K562 (cell line): Measurements from ENCODE around the gene PTAR1. TPM values are rescaled to one million over a fixed set of nuclear protein-coding genes. Genes with fewer than 3 reads are reported as not detected.

Experiments used
- BMI1 ChIP-seq: fragments of 150-350 bp; IDR thresholded peaks from 2 replicates; pipeline ENCODE4 v1.6.1; 2014; ENCODE audit warnings: low read length
- CCAR2 ChIP-seq: fragments of 200-400 bp; formaldehyde crosslinking; IDR thresholded peaks from 2 replicates; pipeline ENCODE4 v1.6.1; 2017; ENCODE audit warnings: mild to moderate bottlenecking, low read depth, low read length
- CHD2 ChIP-seq: IDR thresholded peaks from 2 replicates; pipeline ENCODE4 v1.6.1; 2011; ENCODE audit warnings: low read depth, low read length
- CREM ChIP-seq: IDR thresholded peaks from 2 replicates; pipeline ENCODE4 v1.6.1; 2014; ENCODE audit warnings: antibody characterized with exemption, low read depth
- EGR1 ChIP-seq: fragments of 450-650 bp; conservative IDR thresholded peaks from 2 replicates; pipeline ENCODE4 v1.6.1; 2017; ENCODE audit warnings: mild to moderate bottlenecking
- ETV5 ChIP-seq: sonication (generic); formaldehyde crosslinking; IDR thresholded peaks from 2 replicates; pipeline ENCODE4 v1.4.0; 2020; ENCODE audit warnings: low read depth, mild to moderate bottlenecking, missing genetic modification reagents
- FOXK2 ChIP-seq, 2 experiments: fragments of 450-650 bp; IDR thresholded peaks in 1 of 2; conservative IDR thresholded peaks in 1 of 2; 2 replicates each; pipeline ENCODE4 v1.6.1; 2016; ENCODE audit warnings: low read depth in 2 of 2, mild to moderate bottlenecking in 1 of 2
- HNRNPLL ChIP-seq: fragments of 200-400 bp; formaldehyde crosslinking; IDR thresholded peaks from 2 replicates; pipeline ENCODE4 v1.6.1; 2017; ENCODE audit warnings: low read length, low read depth, mild to moderate bottlenecking; ENCODE audit not compliant: poor library complexity, severe bottlenecking
- IRF9 ChIP-seq: fragments of 450-650 bp; IDR thresholded peaks from 2 replicates; pipeline ENCODE4 v1.6.1; 2016; ENCODE audit warnings: missing biosample characterization, missing genetic modification characterization
- KDM1A ChIP-seq, 2 experiments: fragments of 450-650 bp; IDR thresholded peaks; 2 replicates each; pipeline ENCODE4 v1.6.1; 2016; ENCODE audit warnings: mild to moderate bottlenecking in 2 of 2
- KDM4B ChIP-seq, 2 experiments: fragments of 450-650 bp in 1 of 2; sonication (generic) in 1 of 2; IDR thresholded peaks; 2 replicates each; pipeline ENCODE4 v1.6.1; 2016 to 2017; ENCODE audit warnings: borderline replicate concordance in 2 of 2, antibody characterized with exemption in 1 of 2, low read depth in 1 of 2, mild to moderate bottlenecking in 1 of 2
- LARP7 ChIP-seq: fragments of 450-650 bp; IDR thresholded peaks from 2 replicates; pipeline ENCODE4 v1.6.1; 2016
- MITF ChIP-seq: IDR thresholded peaks from 2 replicates; pipeline ENCODE4 v1.6.1; 2014; ENCODE audit warnings: antibody characterized with exemption
- NRF1 ChIP-seq, 2 experiments: fragments of 450-650 bp; IDR thresholded peaks in 1 of 2; conservative IDR thresholded peaks in 1 of 2; 2 replicates each; pipeline ENCODE4 v1.6.1; 2014; ENCODE audit warnings: mild to moderate bottlenecking in 2 of 2
- PHF20 ChIP-seq: fragments of 450-650 bp; IDR thresholded peaks from 2 replicates; pipeline ENCODE4 v1.6.1; 2018; ENCODE audit not compliant: partially characterized antibody
- PML ChIP-seq: IDR thresholded peaks from 2 replicates; pipeline ENCODE4 v1.6.1; 2012; ENCODE audit warnings: low read length, inconsistent platforms
- PTBP1 ChIP-seq: fragments of 200-400 bp; formaldehyde crosslinking; IDR thresholded peaks from 2 replicates; pipeline ENCODE4 v1.6.1; 2017; ENCODE audit warnings: low read depth, low read length
- RAD21 ChIP-seq, 2 experiments: fragments of 250-450 bp in 1 of 2; fragments of 450-650 bp in 1 of 2; sonication (Bioruptor Pico) in 1 of 2; formaldehyde crosslinking in 1 of 2; IDR thresholded peaks in 1 of 2; conservative IDR thresholded peaks in 1 of 2; 2 replicates each; pipeline versions ENCODE4 v1.4.0 to v1.8.0; 2020 to 2022; ENCODE audit warnings: mild to moderate bottlenecking in 2 of 2, moderate library complexity in 1 of 2
- RBM17 ChIP-seq: fragments of 200-400 bp; formaldehyde crosslinking; IDR thresholded peaks from 2 replicates; pipeline ENCODE4 v1.6.1; 2017; ENCODE audit warnings: low read depth, mild to moderate bottlenecking, low read length, borderline replicate concordance
- SMAD4 ChIP-seq: fragments of 250-450 bp; sonication (Bioruptor Pico); conservative IDR thresholded peaks from 2 replicates; pipeline ENCODE4 v1.8.0; 2021; ENCODE audit warnings: inconsistent platforms, mild to moderate bottlenecking, moderate library complexity
- SMARCA4 ChIP-seq: fragments of 450-650 bp; IDR thresholded peaks from 2 replicates; pipeline ENCODE4 v1.6.1; 2016
- SRSF9 ChIP-seq: fragments of 200-400 bp; formaldehyde crosslinking; IDR thresholded peaks from 2 replicates; pipeline ENCODE4 v1.6.1; 2017; ENCODE audit warnings: low read depth, low read length, borderline replicate concordance
- TBP ChIP-seq: optimal IDR thresholded peaks from 2 replicates; pipeline ENCODE3; 2011; ENCODE audit warnings: low read depth, low read length, improper control_type of control experiment
- ZBTB5 ChIP-seq: fragments of 450-650 bp; IDR thresholded peaks from 2 replicates; pipeline ENCODE4 v1.6.1; 2017; ENCODE audit warnings: antibody characterized with exemption
- ZNF140 ChIP-seq: fragments of 250-450 bp; sonication (Bioruptor Pico); IDR thresholded peaks from 2 replicates; pipeline ENCODE4 v1.8.0; 2021; ENCODE audit warnings: moderate library complexity, mild to moderate bottlenecking, inconsistent platforms
- ZNF778 ChIP-seq: fragments of 450-650 bp; formaldehyde crosslinking; IDR thresholded peaks from 2 replicates; pipeline ENCODE4 v1.4.0; 2020; ENCODE audit warnings: mild to moderate bottlenecking, moderate library complexity
- polyA plus RNA-seq, 8 experiments: library from polyadenylated mRNA; depleted of rRNA in 4 of 8; stranded (reverse) in 5 of 8; unstranded in 3 of 8; fragments of >200 nt; fragmentation: Nextera tagmentation in 2 of 8; fragmentation: Illumina TruSeq in 1 of 8; extraction: Ambion mirVana in 2 of 8; extraction: Trizol in 1 of 8; gene quantifications; 2 replicates each; pipeline versions ENCODE4 v1.2.1 to v1.2.3, GENCODE V29; 2011 to 2014; ENCODE audit warnings: inconsistent platforms in 1 of 8, missing spikeins in 1 of 8
- total RNA-seq, 7 experiments: library from RNA; depleted of rRNA in 6 of 7; stranded (reverse); fragments of >200 nt in 6 of 7; fragmentation: Illumina TruSeq in 2 of 7; extraction: Trizol in 2 of 7; gene quantifications; 2 replicates each; pipeline versions ENCODE4 v1.2.1 to v1.2.3, GENCODE V29; 2011 to 2021; ENCODE audit warnings: low replicate concordance in 1 of 7

Gene PTAR1
- total and polyA plus RNA-seq, 9 of the 15 experiments (the other 6 are each of a cell fraction or from before 2014, with no cell fraction given) = 10.1 to 48.0 (median 28.0) TPM

GRCh38 chr9:69759421-69760277, at the start of gene PTAR1 (continued):
- no peak for TF ChIP-seq RBM17
- TF ChIP-seq CREM = 0 out of 2 replicates have a peak, but pooled peaks have one; percentile 20
- peak in 1 of 2 experiments; percentile 54; a peak in 2 of 4 replicates for TF ChIP-seq NRF1 (conservative IDR thresholded peaks at IDR 0.05 in 1 of 2, IDR thresholded peaks at IDR 0.05 in 1 of 2)
- no peak for TF ChIP-seq KDM1A (IDR thresholded peaks at IDR 0.05)
- TF ChIP-seq PHF20 = no peak
- TF ChIP-seq PTBP1 = no peak
- TF ChIP-seq SMAD4 (CRISPR knock-in tag) = peak; percentile 71; the same call in 1 of the 2 replicates
- peak; percentile 25; the same call in 1 of the 2 replicates for TF ChIP-seq ETV5 (CRISPR knock-in tag)
- TF ChIP-seq KDM4B (IDR thresholded peaks at IDR 0.05; ENCODE audit: borderline replicate concordance in 2 of 2, low read depth in 1 of 2) = no peak
- no peak for TF ChIP-seq ZNF778 (CRISPR knock-in tag)
- no peak for TF ChIP-seq IRF9
- no peak for TF ChIP-seq LARP7
- TF ChIP-seq MITF = no peak
- no peak for TF ChIP-seq ZNF140 (CRISPR knock-in tag)
- TF ChIP-seq HNRNPLL = no peak
- TF ChIP-seq TBP = peak; percentile 93
- TF ChIP-seq CHD2 = peak; percentile 24; the same call in 1 of the 2 replicates
- TF ChIP-seq CCAR2 = no peak
- 0 out of 2 replicates have a peak, but pooled peaks have one; percentile 3 for TF ChIP-seq EGR1
- no peak for TF ChIP-seq FOXK2 (conservative IDR thresholded peaks at IDR 0.05 in 1 of 2, IDR thresholded peaks at IDR 0.05 in 1 of 2; ENCODE audit: low read depth in 2 of 2)
- TF ChIP-seq SMARCA4 = no peak
- no peak for TF ChIP-seq BMI1
- peak; percentile 51; the same call in 1 of the 2 replicates for TF ChIP-seq PML
- no peak for TF ChIP-seq SRSF9
- no peak for TF ChIP-seq ZBTB5
- no peak for TF ChIP-seq RAD21 (CRISPR knock-in tag; conservative IDR thresholded peaks at IDR 0.05 in 1 of 2, IDR thresholded peaks at IDR 0.05 in 1 of 2)
